ENCODE data around the gene ITIH6.
"Not testable (repeated sequence)": the region's sequence is repeated elsewhere in the genome, so short reads cannot be mapped to it uniquely, and the experiment has no call there.

ITIH6 gene

GRCh38 chrX:54808605-54809483, 10.8 kb upstream of the ITIH6 start:
- in situ Hi-C loops (cut with HindIII; ENCODE audit: low sequenced_read_pairs), result no loop called here

GRCh38 chrX:54808109-54808604, 10.1 kb upstream of the ITIH6 start:
- in situ Hi-C loops (cut with HindIII; ENCODE audit: low sequenced_read_pairs), result no loop called here

- in situ Hi-C loops (cut with HindIII; ENCODE audit: low sequenced_read_pairs), result no loop called here
These were observed 9.6 kb upstream of the ITIH6 start, which contains the start of gene MAGED2 for GRCh38 chrX:54807524-54808108. Gene MAGED2, plus strand, starts transcription at chrX:54807745. Its CDS starts 1,587 bp downstream, at chrX:54809332.

- in situ Hi-C loops (cut with HindIII; ENCODE audit: low sequenced_read_pairs), result no loop called here
These were observed 991 bp upstream of the ITIH6 start for GRCh38 chrX:54799046-54799445.

GRCh38 chrX:54794795-54795194, 3.3 kb downstream of the ITIH6 start:
- in situ Hi-C loops (cut with HindIII; ENCODE audit: low sequenced_read_pairs), result no loop called here

GRCh38 chrX:54794028-54794427, 4.0 kb downstream of the ITIH6 start:
- in situ Hi-C loops (cut with HindIII; ENCODE audit: low sequenced_read_pairs), result no loop called here

GRCh38 chrX:54789405-54789804, 8.7 kb downstream of the ITIH6 start:
- in situ Hi-C loops (cut with HindIII; ENCODE audit: low sequenced_read_pairs), result not testable (repeated sequence)

- in situ Hi-C loops (cut with HindIII; ENCODE audit: low sequenced_read_pairs), result no loop called here
These were observed 9.6 kb downstream of the ITIH6 start for GRCh38 chrX:54788446-54788845.

- in situ Hi-C loops (cut with HindIII; ENCODE audit: low sequenced_read_pairs), result no loop called here
These were observed 11.1 kb downstream of the ITIH6 start for GRCh38 chrX:54786967-54787366.

GRCh38 chrX:54785901-54786300, 12.2 kb downstream of the ITIH6 start:
- in situ Hi-C loops (cut with HindIII; ENCODE audit: low sequenced_read_pairs), result no loop called here

- in situ Hi-C loops (cut with HindIII; ENCODE audit: low sequenced_read_pairs), result no loop called here
These were observed 20.9 kb downstream of the ITIH6 start for GRCh38 chrX:54776987-54777672.

GRCh38 chrX:54776061-54776460, 22.0 kb downstream of the ITIH6 start:
- in situ Hi-C loops (cut with HindIII; ENCODE audit: low sequenced_read_pairs), result no loop called here

- in situ Hi-C loops (cut with HindIII; ENCODE audit: low sequenced_read_pairs), result not testable (repeated sequence)
These were observed 23.5 kb downstream of the ITIH6 start for GRCh38 chrX:54774391-54775094.

GRCh38 chrX:54758114-54759055, 39.7 kb downstream of the ITIH6 start:
- in situ Hi-C loops (cut with HindIII; ENCODE audit: low sequenced_read_pairs), result no loop called here

GRCh38 chrX:54754854-54755253, 43.2 kb downstream of the ITIH6 start:
- in situ Hi-C loops (cut with HindIII; ENCODE audit: low sequenced_read_pairs), result no loop called here

GRCh38 chrX:54748626-54749025, 49.4 kb downstream of the ITIH6 start:
- in situ Hi-C loops (cut with HindIII; ENCODE audit: low sequenced_read_pairs), result no loop called here

GRCh38 chrX:54747733-54748393, 50.2 kb downstream of the ITIH6 start:
- in situ Hi-C loops (cut with HindIII; ENCODE audit: low sequenced_read_pairs), result no loop called here

GRCh38 chrX:54746928-54747327, 51.1 kb downstream of the ITIH6 start:
- in situ Hi-C loops (cut with HindIII; ENCODE audit: low sequenced_read_pairs), result no loop called here

- in situ Hi-C loops (cut with HindIII; ENCODE audit: low sequenced_read_pairs), result no loop called here
These were observed 52.4 kb downstream of the ITIH6 start for GRCh38 chrX:54745676-54746075.

All from endothelial cell of hepatic sinusoid (primary cell).